ENCODE measurements around the gene CCNE1. TPM values are rescaled to one million over a fixed set of nuclear protein-coding genes. Genes with fewer than 3 reads are reported as not detected.

The CCNE1 gene
- total and polyA plus RNA-seq, 2 of the 13 experiments (the other 11 are each of a cell fraction or from before 2014, with no cell fraction given): 16.0 to 50.6 TPM

GRCh38 chr19:29871143-29871542 lies 59.4 kb downstream of the CCNE1 start:
- WGBS (ENCODE audit: low lambda C conversion rate): 3% methylated on average over 2 of the region's 2 CpGs
- H3K27ac ChIP-seq (ENCODE audit: extremely low read length, insufficient read depth, low read length): no peak overlapping the region
- H3K36me3 ChIP-seq (replicated peaks in 1 of 2; ENCODE audit: control insufficient read depth in 1 of 2, insufficient read depth in 2 of 2, low read length in 2 of 2): no peaks in the 10 kb centered on the region
- H3K4me2 ChIP-seq (ENCODE audit: low read depth, low read length): no peak overlapping the region
- ATAC-seq (no peak), FAIRE-seq (no peak), DNase-seq (ENCODE audit: low spot score) (no peak)
- ChIA-PET POLR2A (no interaction called here), CTCF (ENCODE audit: low intra/inter-chr PET ratio, low total read pairs) (interaction anchor here (1.2 to 4.4 kb wide), 2 partner anchors 99 to 141 kb away, joined by 3 to 44 read pairs; no protein-coding TSS in a partner anchor)
- H3K9ac ChIP-seq (ENCODE audit: insufficient read depth, low read depth, low read length): no peak overlapping the region
- peaks cover 9% of the 10 kb centered on the region for H3K9me3 ChIP-seq (ENCODE audit: low read length)
- no peak overlapping the region for H3K4me3 ChIP-seq (replicated peaks in 1 of 3; ENCODE audit: insufficient read depth in 1 of 3, low read depth in 2 of 3, low read length in 3 of 3)
- peaks cover 22% of the 10 kb centered on the region for H3K4me1 ChIP-seq (ENCODE audit: insufficient read depth, low read length)
- no peak overlapping the region for H2AFZ ChIP-seq (ENCODE audit: low read length)
- BruUV-seq (replicated peaks): no TSS peak
- intact Hi-C loops (cut with micrococcal nuclease; ENCODE audit: unreplicated experiment): no loop called here
- in situ Hi-C loops (cut with HindIII; ENCODE audit: extremely low pct_ligation_motif_present, low pct_unique_long_range_greater_than_20kb): loop anchor here (5.0 kb wide), 1 partner anchor 109 kb away; no protein-coding TSS in a partner anchor
- no peaks in the 10 kb centered on the region for H4K20me1 ChIP-seq (ENCODE audit: insufficient read depth, low read length)
- H3K79me2 ChIP-seq (ENCODE audit: insufficient read depth, low read length): no peaks in the 10 kb centered on the region
- peaks cover 3 to 10% of the 10 kb centered on the region in 2 experiments; a peak in 3 of 5 replicates for H3K27me3 ChIP-seq (ENCODE audit: control insufficient read depth in 1 of 2, insufficient read depth in 2 of 2, low read length in 2 of 2)
- TF ChIP-seq FOXP4 (CRISPR knock-in tag; IDR thresholded peaks at IDR 0.05) (0 out of 2 replicates have a peak, but pooled peaks have one; percentile 19), BORCS8-MEF2B (CRISPR knock-in tag; IDR thresholded peaks at IDR 0.05) (no peak), ZNF207 (IDR thresholded peaks at IDR 0.05; ENCODE audit: borderline replicate concordance) (no peak), KMT2B (CRISPR knock-in tag; IDR thresholded peaks at IDR 0.05) (no peak), ZNF782 (CRISPR knock-in tag; IDR thresholded peaks at IDR 0.05; ENCODE audit: borderline replicate concordance) (no peak), MYPOP (CRISPR knock-in tag; IDR thresholded peaks at IDR 0.05) (no peak), ZNF318 (CRISPR knock-in tag; IDR thresholded peaks at IDR 0.05) (no peak), ZNF740 (CRISPR knock-in tag; IDR thresholded peaks at IDR 0.05) (no peak)
